IPS DF 4.7 (cell line): ENCODE data around the gene ZCCHC14.
"Not testable (repeated sequence)": the region's sequence is repeated elsewhere in the genome, so short reads cannot be mapped to it uniquely, and the experiment has no call there.

ENCODE experiments used
- DNase-seq: peaks from one replicate; pipeline ENCODE4 v3.0.0-alpha.2; 2013; ENCODE audit warnings: low spot score; ENCODE audit errors: extremely low read depth

ZCCHC14 gene

GRCh38 chr16:87410968-87411367 lies 81.9 kb downstream of the ZCCHC14 start:
- DNase-seq: no peak

- no peak for DNase-seq
Measured at GRCh38 chr16:87410530-87410929, 82.3 kb downstream of the ZCCHC14 start.

- DNase-seq: no peak
Measured at GRCh38 chr16:87409781-87410180, 83.0 kb downstream of the ZCCHC14 start.

GRCh38 chr16:87409153-87409552 lies 83.7 kb downstream of the ZCCHC14 start:
- DNase-seq: no peak

- no peak for DNase-seq
Measured at GRCh38 chr16:87407511-87408112, 85.2 kb downstream of the ZCCHC14 start.

- no peak for DNase-seq
Measured at GRCh38 chr16:87406495-87407088, 86.2 kb downstream of the ZCCHC14 start.

- no peak for DNase-seq
Measured at GRCh38 chr16:87404764-87405625, 87.8 kb downstream of the ZCCHC14 start.

- DNase-seq: no peak
Measured at GRCh38 chr16:87395181-87395842, 97.5 kb downstream of the ZCCHC14 start.

GRCh38 chr16:87393680-87394055 lies 99.2 kb downstream of the ZCCHC14 start:
- no peak for DNase-seq

GRCh38 chr16:87392821-87393679 lies 99.8 kb downstream of the ZCCHC14 start:
- DNase-seq: no peak

GRCh38 chr16:87391950-87392820 lies 100.6 kb downstream of the ZCCHC14 start, which contains the start of gene MAP1LC3B:
MAP1LC3B (plus strand) TSS chr16:87392336; CDS start chr16:87392428, 92 bp downstream.
- DNase-seq: no peak

GRCh38 chr16:87391324-87391949 lies 101.4 kb downstream of the ZCCHC14 start:
- no peak for DNase-seq

- DNase-seq: no peak
Measured at GRCh38 chr16:87390641-87391323, 102.0 kb downstream of the ZCCHC14 start.

- not testable (repeated sequence) for DNase-seq
Measured at GRCh38 chr16:87389914-87390313, 102.9 kb downstream of the ZCCHC14 start.

- DNase-seq: no peak
Measured at GRCh38 chr16:87389245-87389644, 103.6 kb downstream of the ZCCHC14 start.

- DNase-seq: no peak
Measured at GRCh38 chr16:87388818-87389134, 104.0 kb downstream of the ZCCHC14 start.

GRCh38 chr16:87387942-87388817 lies 104.6 kb downstream of the ZCCHC14 start:
- peak; percentile 91 for DNase-seq

- not testable (repeated sequence) for DNase-seq
Measured at GRCh38 chr16:87384875-87385167, 108.0 kb downstream of the ZCCHC14 start.
